Measurements from ENCODE around the gene PTPN2.
"Not testable (repeated sequence)": the region's sequence is repeated elsewhere in the genome, so short reads cannot be mapped to it uniquely, and the experiment has no call there.

Gene PTPN2

GRCh38 chr18:12883684-12884405 is at the start of gene PTPN2:
TSS of gene PTPN2 (minus strand) at chr18:12884237. CDS start at chr18:12884141, 96 bp downstream.
- DNase-seq (peak; percentile 90), ATAC-seq (peak; percentile 85)

GRCh38 chr18:12933327-12933726 is 49.3 kb upstream of the PTPN2 start:
- no peak for ATAC-seq

GRCh38 chr18:12930908-12931307 is 46.9 kb upstream of the PTPN2 start:
- ATAC-seq (no peak), DNase-seq (no peak)

More at GRCh38 chr18:12933327-12933726, 49.3 kb upstream of the PTPN2 start:
- DNase-seq = no peak

GRCh38 chr18:12930376-12930775 is 46.3 kb upstream of the PTPN2 start:
- ATAC-seq (no peak), DNase-seq (no peak)

GRCh38 chr18:12929477-12930083 is 45.5 kb upstream of the PTPN2 start:
- DNase-seq = no peak
- ATAC-seq = no peak

GRCh38 chr18:12928641-12929040 is 44.6 kb upstream of the PTPN2 start:
- no peak for ATAC-seq
- DNase-seq = no peak

GRCh38 chr18:12928206-12928605 is 44.2 kb upstream of the PTPN2 start:
- no peak for ATAC-seq
- DNase-seq = no peak

- no peak for ATAC-seq
- DNase-seq = no peak
Measured at GRCh38 chr18:12924616-12925015, 40.6 kb upstream of the PTPN2 start.

- no peak for DNase-seq
- no peak for ATAC-seq
Measured at GRCh38 chr18:12922266-12922665, 38.2 kb upstream of the PTPN2 start.

- peak; percentile 90 for ATAC-seq
- peak; percentile 21 for DNase-seq
Measured at GRCh38 chr18:12921178-12921577, 37.1 kb upstream of the PTPN2 start.

- no peak for ATAC-seq
- no peak for DNase-seq
Measured at GRCh38 chr18:12911929-12912703, 28.1 kb upstream of the PTPN2 start.

GRCh38 chr18:12911025-12911928 is 27.2 kb upstream of the PTPN2 start:
- peak; percentile 77 for DNase-seq

GRCh38 chr18:12908706-12909105 is 24.7 kb upstream of the PTPN2 start:
- no peak for ATAC-seq
- no peak for DNase-seq

More at GRCh38 chr18:12911025-12911928, 27.2 kb upstream of the PTPN2 start:
- ATAC-seq = peak; percentile 89

GRCh38 chr18:12907258-12907925 is 23.4 kb upstream of the PTPN2 start:
- DNase-seq = no peak
- ATAC-seq = no peak

- ATAC-seq (no peak), DNase-seq (no peak)
Measured at GRCh38 chr18:12906773-12907172, 22.7 kb upstream of the PTPN2 start.

GRCh38 chr18:12906119-12906518 is 22.1 kb upstream of the PTPN2 start:
- DNase-seq (no peak), ATAC-seq (no peak)

GRCh38 chr18:12904012-12904516 is 20.0 kb upstream of the PTPN2 start:
- DNase-seq = peak; percentile 57
- ATAC-seq = peak; percentile 8

- ATAC-seq, DNase-seq: not testable (repeated sequence)
Measured at GRCh38 chr18:12901208-12901607, 17.2 kb upstream of the PTPN2 start.

- not testable (repeated sequence) for DNase-seq, ATAC-seq
Measured at GRCh38 chr18:12896784-12897333, 12.8 kb upstream of the PTPN2 start.

GRCh38 chr18:12895626-12896025 is 11.6 kb upstream of the PTPN2 start:
- DNase-seq (no peak), ATAC-seq (no peak)

GRCh38 chr18:12895014-12895413 is 11.0 kb upstream of the PTPN2 start:
- DNase-seq (peak; percentile 28), ATAC-seq (peak; percentile 75)

All from stimulated activated naive CD8-positive, alpha-beta T cell treated with anti-CD3 and anti-CD28 coated beads, Interleukin-15, Interleukin-2, amounts not matched to agents 100 U/mL and 50 U/mL, for 24 hours (primary cell).